Effector memory CD8-positive, alpha-beta T cell (primary cell): Measurements from ENCODE around the gene CRIP2.

Experiments used
- ATAC-seq: fragments of 150-1000 bp; cut with Tn5 transposase; replicated peaks from 2 replicates; pipeline ENCODE4 v1.10.0; 2021; ENCODE audit warnings: mild to moderate bottlenecking, moderate library complexity
- DNase-seq, 3 experiments: peaks; one replicate each; pipeline ENCODE4 v3.0.0; 2021
- H3K27ac Mint-ChIP-seq, 2 donors: one replicate each; pipeline ENCODE4 v1.8.0; 2022; ENCODE audit warnings: mild to moderate bottlenecking in 2 of 2, mixed read lengths in 2 of 2, moderate library complexity in 2 of 2
- H3K27me3 Mint-ChIP-seq, 2 donors: one replicate each; pipeline ENCODE4 v1.8.0; 2022; ENCODE audit warnings: mixed read lengths in 2 of 2
- H3K36me3 Mint-ChIP-seq: one replicate; pipeline ENCODE4 v1.8.0; 2022; ENCODE audit warnings: mild to moderate bottlenecking, moderate library complexity, mixed read lengths; ENCODE audit not compliant: insufficient read depth
- H3K4me1 Mint-ChIP-seq, 2 donors: one replicate each; pipeline ENCODE4 v1.8.0; 2022; ENCODE audit warnings: low read depth in 2 of 2, mixed read lengths in 2 of 2
- H3K4me3 Mint-ChIP-seq, 2 donors: one replicate each; pipeline ENCODE4 v1.8.0; 2022; ENCODE audit warnings: mild to moderate bottlenecking in 2 of 2, mixed read lengths in 2 of 2, moderate library complexity in 2 of 2
- H3K9me3 Mint-ChIP-seq, 2 donors: one replicate each; pipeline ENCODE4 v1.8.0; 2022; ENCODE audit warnings: mixed read lengths in 2 of 2

CRIP2 gene

GRCh38 chr14:105471823-105472485, 2.7 kb upstream of the CRIP2 start:
- Mint-ChIP-seq H3K36me3 (peaks cover 16% of the 10 kb centered on the region), H3K9me3 (no peaks in the 10 kb centered on the region), H3K4me3 (no peak overlapping the region), H3K27me3 (no peaks in the 10 kb centered on the region), H3K4me1 (peaks cover under 1 to 3% of the 10 kb centered on the region in 2 donors), H3K27ac (no peak overlapping the region)
- DNase-seq (no peak), ATAC-seq (no peak)

- Mint-ChIP-seq H3K27ac (no peak overlapping the region), H3K4me3 (no peak overlapping the region), H3K36me3 (peaks cover 22% of the 10 kb centered on the region), H3K4me1 (peaks cover 6 to 8% of the 10 kb centered on the region in 2 donors), H3K9me3 (peaks cover 0 to 3% of the 10 kb centered on the region in 2 donors), H3K27me3 (no peaks in the 10 kb centered on the region)
- ATAC-seq (no peak), DNase-seq (no peak)
Observed at GRCh38 chr14:105472486-105472991, 2.1 kb upstream of the CRIP2 start.

- Mint-ChIP-seq H3K36me3 (peaks cover 28% of the 10 kb centered on the region), H3K4me3 (peak overlapping the region; percentile 75 to 76)
- DNase-seq: no peak
Observed at GRCh38 chr14:105473033-105473676, 1.5 kb upstream of the CRIP2 start.

GRCh38 chr14:105473677-105474482, 741 bp upstream of the CRIP2 start:
- H3K4me3 Mint-ChIP-seq: peak overlapping the region; percentile 75 to 76
- no peaks in the 10 kb centered on the region for H3K27me3 Mint-ChIP-seq
- peaks cover 8% of the 10 kb centered on the region in 2 donors for H3K4me1 Mint-ChIP-seq
- no peak overlapping the region for H3K27ac Mint-ChIP-seq
- peaks cover 28% of the 10 kb centered on the region for H3K36me3 Mint-ChIP-seq
- peak; percentile 44 to 50 (median 48) for DNase-seq
- H3K9me3 Mint-ChIP-seq: peaks cover 0 to 3% of the 10 kb centered on the region in 2 donors
- ATAC-seq: peak; percentile 59

More at GRCh38 chr14:105473033-105473676, 1.5 kb upstream of the CRIP2 start:
- Mint-ChIP-seq H3K9me3 (peaks cover 0 to 3% of the 10 kb centered on the region in 2 donors), H3K27ac (no peak overlapping the region), H3K4me1 (peaks cover 8% of the 10 kb centered on the region in 2 donors), H3K27me3 (no peaks in the 10 kb centered on the region)
- ATAC-seq: no peak

GRCh38 chr14:105475269-105476096, 862 bp downstream of the CRIP2 start:
- DNase-seq: no peak
- Mint-ChIP-seq H3K36me3 (peaks cover 43% of the 10 kb centered on the region), H3K27me3 (no peaks in the 10 kb centered on the region), H3K4me3 (peak overlapping the region; percentile 29 to 34), H3K9me3 (peaks cover 0 to 3% of the 10 kb centered on the region in 2 donors), H3K4me1 (peaks cover 13 to 15% of the 10 kb centered on the region in 2 donors), H3K27ac (no peak overlapping the region)
- ATAC-seq: no peak

- no peak for DNase-seq
- H3K4me3 Mint-ChIP-seq: peak overlapping the region; percentile 29 to 47
- no peaks in the 10 kb centered on the region for H3K27me3 Mint-ChIP-seq
- peaks cover 18 to 23% of the 10 kb centered on the region in 2 donors for H3K4me1 Mint-ChIP-seq
- H3K36me3 Mint-ChIP-seq: peaks cover 51% of the 10 kb centered on the region
- no peak overlapping the region for H3K27ac Mint-ChIP-seq
- H3K9me3 Mint-ChIP-seq: peaks cover 0 to 3% of the 10 kb centered on the region in 2 donors
- ATAC-seq: no peak
Observed at GRCh38 chr14:105476097-105476830, 1.6 kb downstream of the CRIP2 start.

- Mint-ChIP-seq H3K36me3 (peaks cover 58% of the 10 kb centered on the region), H3K27ac (peak overlapping the region; percentile 66 to 86), H3K4me1 (peaks cover 24 to 28% of the 10 kb centered on the region in 2 donors), H3K9me3 (peaks cover 0 to 3% of the 10 kb centered on the region in 2 donors), H3K4me3 (peak overlapping the region; percentile 64 to 67), H3K27me3 (no peaks in the 10 kb centered on the region)
- no peak for ATAC-seq
- DNase-seq: no peak
Observed at GRCh38 chr14:105476831-105477659, 2.4 kb downstream of the CRIP2 start.

- H3K36me3 Mint-ChIP-seq: peaks cover 63% of the 10 kb centered on the region
- H3K27ac Mint-ChIP-seq: peak overlapping the region; percentile 66 to 86
- ATAC-seq (peak; percentile 18), DNase-seq (peak; percentile 66 to 73 (median 68))
- no peaks in the 10 kb centered on the region for H3K27me3 Mint-ChIP-seq
- H3K9me3 Mint-ChIP-seq: peaks cover 0 to 3% of the 10 kb centered on the region in 2 donors
- H3K4me3 Mint-ChIP-seq: peak overlapping the region; percentile 64 to 67
- peaks cover 32 to 36% of the 10 kb centered on the region in 2 donors for H3K4me1 Mint-ChIP-seq
Observed at GRCh38 chr14:105477660-105478397, 3.2 kb downstream of the CRIP2 start.

GRCh38 chr14:105478398-105479251, 4.0 kb downstream of the CRIP2 start:
- Mint-ChIP-seq H3K4me3 (no peak overlapping the region), H3K27ac (no peak overlapping the region), H3K36me3 (peaks cover 67% of the 10 kb centered on the region), H3K27me3 (no peaks in the 10 kb centered on the region), H3K9me3 (peaks cover 0 to 3% of the 10 kb centered on the region in 2 donors), H3K4me1 (peaks cover 35 to 37% of the 10 kb centered on the region in 2 donors)
- DNase-seq (peak in 1 of 3 experiments; percentile 30), ATAC-seq (no peak)

- peaks cover 77% of the 10 kb centered on the region for H3K36me3 Mint-ChIP-seq
- peaks cover 0 to 3% of the 10 kb centered on the region in 2 donors for H3K9me3 Mint-ChIP-seq
- peaks cover 42 to 43% of the 10 kb centered on the region in 2 donors for H3K4me1 Mint-ChIP-seq
- ATAC-seq: no peak
- DNase-seq: no peak
- H3K4me3 Mint-ChIP-seq: peak overlapping the region; percentile 27 to 80
- H3K27ac Mint-ChIP-seq: peak overlapping the region; percentile 100
- no peaks in the 10 kb centered on the region for H3K27me3 Mint-ChIP-seq
Observed at GRCh38 chr14:105479431-105480158, 5.0 kb downstream of the CRIP2 start.
